Peyer's patch (tissue), 4 donors: ENCODE results near the gene EPS15. TPM values are rescaled to one million over a fixed set of nuclear protein-coding genes. Genes with fewer than 3 reads are reported as not detected.
"Not testable (repeated sequence)": the region's sequence is repeated elsewhere in the genome, so short reads cannot be mapped to it uniquely, and the experiment has no call there.

Source experiments
- DNase-seq, 3 donors: peaks; one replicate each; pipeline ENCODE4 v3.0.0-alpha.2; 2017 to 2019
- H3K27ac ChIP-seq, 4 donors: fragments of 200-600 bp; sonication (generic); one replicate each; pipeline ENCODE4 v1.5.1; 2016 to 2019
- H3K27me3 ChIP-seq, 2 donors: fragments of 200-600 bp; sonication (generic); one replicate each; pipeline ENCODE4 v1.5.1; 2019
- H3K36me3 ChIP-seq, 3 donors: fragments of 200-600 bp; sonication (generic); one replicate each; pipeline ENCODE4 v1.5.1; 2016 to 2019
- H3K4me1 ChIP-seq, 4 donors: fragments of 200-600 bp; sonication (generic); one replicate each; pipeline ENCODE4 v1.5.1; 2016 to 2019
- H3K4me3 ChIP-seq, 4 donors: fragments of 200-600 bp; sonication (generic); 1 replicate in 3 of 4; 2 replicates in 1 of 4; pipeline ENCODE4 v1.5.1; 2016 to 2019; ENCODE audit warnings: mild to moderate bottlenecking in 1 of 4
- H3K9me3 ChIP-seq, 4 donors: fragments of 200-600 bp; sonication (generic); one replicate each; pipeline ENCODE4 v1.5.1; 2016 to 2019; ENCODE audit warnings: mild to moderate bottlenecking in 1 of 4
- POLR2A ChIP-seq, 2 donors: fragments of 450-650 bp; IDR thresholded peaks; one replicate each; pipeline ENCODE4 v1.5.1; 2017; ENCODE audit warnings: antibody characterized with exemption in 2 of 2, mild to moderate bottlenecking in 2 of 2, moderate library complexity in 2 of 2
- total RNA-seq, 4 donors: library from RNA; depleted of rRNA; stranded (reverse); fragments of >200 nt; gene quantifications; one replicate each; pipeline ENCODE4 v1.1.0, GENCODE V29; 2016
- TF ChIP-seq, protein P1 (sequence below), 6 experiments: fragments of 450-650 bp in 4 of 6; fragments of 200-600 bp in 2 of 6; sonication (generic) in 1 of 6; IDR thresholded peaks; one replicate each; pipeline ENCODE4 v1.5.1; 2017 to 2019; ENCODE audit warnings: antibody characterized with exemption in 6 of 6, mild to moderate bottlenecking in 3 of 6, moderate library complexity in 1 of 6

Gene EPS15
- total RNA-seq, 4 donors from 2014 or later = 48.9 to 160 (median 65.6) TPM

DNA sequence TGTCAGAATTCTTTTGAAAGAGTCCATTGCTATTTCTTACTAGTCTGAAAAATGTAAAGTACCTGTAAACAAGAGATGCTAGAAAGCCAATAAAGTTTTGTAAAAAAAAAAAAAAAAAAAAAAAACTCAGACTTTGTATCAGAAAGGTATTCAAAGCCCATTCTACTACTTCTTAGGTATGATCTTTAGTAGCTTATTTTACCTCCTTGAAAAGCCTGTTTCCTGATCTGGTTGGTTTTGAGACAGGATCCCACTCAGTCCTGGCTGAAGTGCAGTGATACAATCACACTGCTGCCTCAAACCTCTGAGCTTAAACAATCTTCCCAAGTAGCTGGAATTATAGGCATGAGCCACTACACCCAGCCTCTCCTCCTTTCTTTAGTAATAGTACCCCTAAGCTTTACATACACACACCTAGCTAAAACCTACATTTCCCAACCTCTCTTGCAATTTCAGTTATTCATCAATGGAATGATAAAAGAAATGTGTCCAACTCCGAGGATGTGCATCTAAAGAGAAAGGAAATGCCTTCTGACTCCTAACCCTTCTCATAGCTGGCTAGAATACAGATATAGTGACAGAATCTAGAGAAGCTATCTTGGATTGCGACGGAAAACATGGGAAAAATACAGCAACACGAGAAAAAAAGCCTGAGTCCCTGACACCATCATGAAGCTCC lies 30.6 kb downstream of the EPS15 start:
- Histone ChIP-seq H3K36me3 (no peaks in the 10 kb centered on the region), H3K4me1 (peaks cover 0 to 41% (median 7%) of the 10 kb centered on the region in 4 donors), H3K27me3 (no peaks in the 10 kb centered on the region), H3K9me3 (no peaks in the 10 kb centered on the region), H3K27ac (no peak overlapping the region), H3K4me3 (no peak overlapping the region)
- TF ChIP-seq, protein P1, sequence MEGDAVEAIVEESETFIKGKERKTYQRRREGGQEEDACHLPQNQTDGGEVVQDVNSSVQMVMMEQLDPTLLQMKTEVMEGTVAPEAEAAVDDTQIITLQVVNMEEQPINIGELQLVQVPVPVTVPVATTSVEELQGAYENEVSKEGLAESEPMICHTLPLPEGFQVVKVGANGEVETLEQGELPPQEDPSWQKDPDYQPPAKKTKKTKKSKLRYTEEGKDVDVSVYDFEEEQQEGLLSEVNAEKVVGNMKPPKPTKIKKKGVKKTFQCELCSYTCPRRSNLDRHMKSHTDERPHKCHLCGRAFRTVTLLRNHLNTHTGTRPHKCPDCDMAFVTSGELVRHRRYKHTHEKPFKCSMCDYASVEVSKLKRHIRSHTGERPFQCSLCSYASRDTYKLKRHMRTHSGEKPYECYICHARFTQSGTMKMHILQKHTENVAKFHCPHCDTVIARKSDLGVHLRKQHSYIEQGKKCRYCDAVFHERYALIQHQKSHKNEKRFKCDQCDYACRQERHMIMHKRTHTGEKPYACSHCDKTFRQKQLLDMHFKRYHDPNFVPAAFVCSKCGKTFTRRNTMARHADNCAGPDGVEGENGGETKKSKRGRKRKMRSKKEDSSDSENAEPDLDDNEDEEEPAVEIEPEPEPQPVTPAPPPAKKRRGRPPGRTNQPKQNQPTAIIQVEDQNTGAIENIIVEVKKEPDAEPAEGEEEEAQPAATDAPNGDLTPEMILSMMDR (IDR thresholded peaks at IDR 0.05) = no peak
- TF ChIP-seq POLR2A (IDR thresholded peaks at IDR 0.05) = no peak
- DNase-seq = no peak

DNA sequence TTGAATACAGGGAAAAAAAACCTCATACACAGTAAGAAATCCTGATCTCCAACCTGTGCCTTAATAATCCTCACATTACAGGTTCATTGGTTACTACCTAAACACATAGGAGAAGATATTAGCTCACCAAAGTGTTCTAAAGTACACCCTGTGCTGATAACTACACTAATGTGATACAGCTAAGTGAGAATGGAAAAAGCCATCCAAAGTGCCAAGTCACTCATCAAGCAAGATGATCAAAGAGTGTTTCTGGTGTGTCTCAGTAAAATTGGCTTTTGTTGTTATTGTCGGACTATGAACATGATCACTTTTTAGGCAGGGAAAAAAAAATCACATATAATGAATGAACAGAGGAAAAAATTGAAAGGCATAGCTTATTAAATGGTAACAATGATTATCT lies 31.4 kb downstream of the EPS15 start:
- no peak for DNase-seq
- TF ChIP-seq POLR2A (IDR thresholded peaks at IDR 0.05) = no peak
- TF ChIP-seq, protein P1 (IDR thresholded peaks at IDR 0.05) = no peak
- Histone ChIP-seq H3K4me1 (peaks cover 0 to 37% (median 7%) of the 10 kb centered on the region in 4 donors), H3K27ac (no peak overlapping the region), H3K27me3 (no peaks in the 10 kb centered on the region), H3K36me3 (no peaks in the 10 kb centered on the region), H3K9me3 (no peaks in the 10 kb centered on the region), H3K4me3 (no peak overlapping the region)

DNA sequence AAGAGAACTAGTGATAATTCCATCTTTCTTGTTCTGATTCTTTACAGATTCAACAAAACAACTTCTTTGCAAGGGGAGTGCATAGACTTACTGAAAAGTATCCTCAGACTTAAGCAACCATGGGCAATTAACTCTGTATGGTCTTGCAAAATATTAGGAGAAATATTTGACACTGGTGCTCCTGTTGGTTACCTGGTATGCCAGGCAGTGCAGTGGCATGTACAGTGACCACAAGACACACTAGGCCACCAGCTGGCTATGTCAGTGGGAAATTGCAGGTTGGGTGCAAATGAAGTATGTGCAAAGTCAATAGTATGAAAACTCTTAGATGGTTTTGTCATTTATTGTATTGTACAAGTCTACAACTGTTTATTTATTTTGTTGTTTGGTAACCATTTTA lies 34.5 kb downstream of the EPS15 start:
- peaks cover 0 to 16% (median 0%) of the 10 kb centered on the region in 4 donors for H3K4me1 ChIP-seq
- no peak for DNase-seq
- no peak overlapping the region for H3K4me3 ChIP-seq
- H3K9me3 ChIP-seq = no peaks in the 10 kb centered on the region
- TF ChIP-seq, protein P1 (IDR thresholded peaks at IDR 0.05) = no peak
- TF ChIP-seq POLR2A (IDR thresholded peaks at IDR 0.05) = no peak
- no peaks in the 10 kb centered on the region for H3K27me3 ChIP-seq
- H3K27ac ChIP-seq = no peak overlapping the region
- peaks cover 0 to 4% (median 0%) of the 10 kb centered on the region in 3 donors for H3K36me3 ChIP-seq

DNA sequence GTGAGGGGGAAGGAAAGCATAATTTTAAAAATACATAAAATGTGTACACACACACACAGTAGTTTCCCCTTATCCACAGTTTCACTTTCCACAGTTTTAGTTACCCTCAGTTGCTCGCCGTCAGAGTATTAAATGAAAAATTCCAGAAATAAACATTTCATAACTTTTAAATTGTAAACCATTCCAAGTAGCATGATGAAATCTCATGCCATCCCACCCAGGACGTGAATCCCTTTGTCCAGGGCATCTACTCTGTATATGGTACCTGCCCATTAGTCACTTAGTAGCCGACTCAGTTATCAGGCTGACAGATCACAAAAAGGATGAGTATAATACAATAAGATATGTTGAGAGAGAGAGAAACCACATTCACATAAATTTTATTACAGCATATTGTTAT lies 36.2 kb downstream of the EPS15 start:
- no peak overlapping the region for H3K27ac ChIP-seq
- H3K4me3 ChIP-seq = no peak overlapping the region
- H3K4me1 ChIP-seq = peaks cover 0 to 7% (median 0%) of the 10 kb centered on the region in 4 donors
- H3K27me3 ChIP-seq = no peaks in the 10 kb centered on the region
- no peak for DNase-seq
- H3K9me3 ChIP-seq = no peaks in the 10 kb centered on the region
- H3K36me3 ChIP-seq = peaks cover 0 to 6% (median 0%) of the 10 kb centered on the region in 3 donors
- TF ChIP-seq POLR2A (IDR thresholded peaks at IDR 0.05) = no peak

DNA sequence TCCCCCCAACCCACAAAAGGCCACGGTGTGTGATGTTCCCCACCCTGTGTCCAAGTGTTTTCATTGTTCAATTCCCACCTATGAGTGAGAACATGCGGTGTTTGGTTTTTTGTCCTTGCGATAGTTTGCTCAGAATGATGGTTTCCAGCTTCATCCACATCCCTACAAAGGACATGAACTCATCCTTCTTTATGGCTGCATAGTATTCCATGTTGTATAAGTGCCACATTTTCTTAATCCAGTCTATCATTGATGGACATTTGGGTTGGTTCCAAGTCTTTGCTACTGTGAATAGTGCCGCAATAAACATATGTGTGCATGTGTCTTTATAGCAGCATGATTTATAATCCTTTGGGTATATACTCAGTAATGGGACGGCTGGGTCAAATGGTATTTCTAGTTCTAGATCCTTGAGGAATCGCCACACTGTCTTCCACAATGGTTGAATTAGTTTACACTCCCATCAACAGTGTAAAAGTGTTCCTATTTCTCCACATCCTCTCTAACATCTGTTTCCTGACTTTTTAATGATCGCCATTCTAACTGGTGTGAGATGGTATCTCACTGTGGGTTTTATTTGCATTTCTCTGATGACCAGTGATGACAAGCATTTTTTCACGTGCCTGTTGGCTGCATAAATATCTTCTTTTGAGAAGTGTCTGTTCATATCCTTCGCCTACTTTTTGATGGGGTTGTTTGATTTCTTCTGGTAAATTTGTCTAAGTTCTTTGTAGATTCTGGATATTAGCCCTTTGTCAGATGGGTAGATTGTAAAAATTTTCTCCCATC lies 44.0 kb downstream of the EPS15 start:
- not testable (repeated sequence) for H3K9me3 ChIP-seq, H3K4me3 ChIP-seq, H3K27me3 ChIP-seq, H3K27ac ChIP-seq, DNase-seq, H3K4me1 ChIP-seq
- H3K36me3 ChIP-seq = peaks cover 0 to 13% (median 0%) of the 10 kb centered on the region in 3 donors

DNA sequence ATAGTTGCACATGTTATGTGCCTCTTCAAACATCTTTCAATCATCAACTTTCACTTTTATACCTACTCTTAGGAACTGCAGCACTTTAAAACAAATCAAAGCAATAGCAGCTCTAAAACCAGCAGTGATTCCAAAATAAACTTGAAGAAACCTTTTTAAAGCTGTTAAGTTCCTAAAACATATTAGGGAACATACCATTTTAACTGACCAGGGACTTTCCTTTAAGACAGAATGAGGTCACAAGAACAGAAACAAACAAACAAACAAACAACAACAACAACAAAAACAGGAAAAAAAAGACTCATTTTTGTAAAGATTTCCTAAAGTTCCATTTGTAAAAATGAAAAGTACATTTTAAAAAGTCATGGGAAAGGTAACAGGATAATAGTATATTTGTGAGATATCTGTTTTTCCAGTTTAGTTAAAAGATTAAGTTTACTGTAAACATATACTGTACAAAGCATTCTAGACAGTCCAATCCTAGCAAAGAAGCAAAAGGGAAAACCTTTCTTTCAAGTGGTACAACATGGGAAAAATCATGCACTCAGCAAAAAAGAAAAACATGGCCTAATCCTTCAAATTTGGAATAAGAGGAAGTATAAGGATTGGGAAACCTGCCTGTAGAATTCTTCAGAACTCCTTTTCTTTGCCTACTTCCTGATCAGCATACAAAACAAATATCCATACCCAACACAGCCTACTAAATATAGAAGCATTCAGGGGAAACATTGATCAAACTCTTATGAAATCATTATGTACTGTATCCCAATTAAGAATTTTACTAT lies 45.5 kb downstream of the EPS15 start:
- Histone ChIP-seq H3K36me3 (peaks cover 0 to 11% (median 0%) of the 10 kb centered on the region in 3 donors), H3K27me3 (no peaks in the 10 kb centered on the region), H3K4me3 (no peak overlapping the region), H3K27ac (no peak overlapping the region), H3K9me3 (no peaks in the 10 kb centered on the region), H3K4me1 (no peaks in the 10 kb centered on the region)
- no peak for DNase-seq
- TF ChIP-seq, protein P1 (IDR thresholded peaks at IDR 0.05) = no peak
- no peak for TF ChIP-seq POLR2A (IDR thresholded peaks at IDR 0.05)
